Astrocyte of the cerebellum (primary cell): ENCODE measurements around the gene TXNDC11.

ENCODE experiments used
- DNase-seq: peaks from one replicate; pipeline ENCODE4 v3.0.0-alpha.2; 2011; ENCODE audit warnings: low read depth
- H3K4me3 ChIP-seq: 2 replicates; pipeline ENCODE4 v1.5.1; 2011; ENCODE audit warnings: mild to moderate bottlenecking, low read depth, low read length, moderate library complexity
- in situ Hi-C: cut with HindIII; loops from 2 replicates; pipeline ENCODE4 v1.10.0; 2017; ENCODE audit warnings: low sequenced_read_pairs
- TF ChIP-seq, protein P1 (sequence below): IDR thresholded peaks from 2 replicates; pipeline ENCODE4 v1.5.1; 2012; ENCODE audit warnings: low read length, low read depth, moderate library complexity, mild to moderate bottlenecking; ENCODE audit errors: missing control alignments

Gene TXNDC11

DNA sequence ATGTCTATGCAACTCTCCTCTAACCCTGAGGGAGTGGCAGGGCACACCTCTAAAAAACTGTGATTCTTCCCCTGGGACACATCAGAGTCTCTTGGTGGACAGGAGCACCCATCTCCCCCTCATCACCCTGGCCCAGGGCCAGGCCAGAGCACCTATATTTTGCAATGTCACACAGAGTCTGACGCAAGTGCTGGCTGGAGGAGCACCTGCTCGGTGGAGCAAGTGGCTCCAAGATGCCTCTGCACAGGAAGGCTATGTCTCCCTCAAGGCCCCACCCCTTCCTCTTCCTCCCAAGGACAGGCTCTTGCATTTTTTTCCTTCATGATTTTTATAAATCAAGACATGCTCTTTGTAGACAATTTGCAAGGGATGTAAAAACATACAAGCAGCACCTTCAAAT is 61.1 kb downstream of the TXNDC11 start:
- no peak for DNase-seq
- TF ChIP-seq, protein P1, sequence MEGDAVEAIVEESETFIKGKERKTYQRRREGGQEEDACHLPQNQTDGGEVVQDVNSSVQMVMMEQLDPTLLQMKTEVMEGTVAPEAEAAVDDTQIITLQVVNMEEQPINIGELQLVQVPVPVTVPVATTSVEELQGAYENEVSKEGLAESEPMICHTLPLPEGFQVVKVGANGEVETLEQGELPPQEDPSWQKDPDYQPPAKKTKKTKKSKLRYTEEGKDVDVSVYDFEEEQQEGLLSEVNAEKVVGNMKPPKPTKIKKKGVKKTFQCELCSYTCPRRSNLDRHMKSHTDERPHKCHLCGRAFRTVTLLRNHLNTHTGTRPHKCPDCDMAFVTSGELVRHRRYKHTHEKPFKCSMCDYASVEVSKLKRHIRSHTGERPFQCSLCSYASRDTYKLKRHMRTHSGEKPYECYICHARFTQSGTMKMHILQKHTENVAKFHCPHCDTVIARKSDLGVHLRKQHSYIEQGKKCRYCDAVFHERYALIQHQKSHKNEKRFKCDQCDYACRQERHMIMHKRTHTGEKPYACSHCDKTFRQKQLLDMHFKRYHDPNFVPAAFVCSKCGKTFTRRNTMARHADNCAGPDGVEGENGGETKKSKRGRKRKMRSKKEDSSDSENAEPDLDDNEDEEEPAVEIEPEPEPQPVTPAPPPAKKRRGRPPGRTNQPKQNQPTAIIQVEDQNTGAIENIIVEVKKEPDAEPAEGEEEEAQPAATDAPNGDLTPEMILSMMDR = no peak
- in situ Hi-C loops = no loop called here
- no peak overlapping the region for H3K4me3 ChIP-seq

DNA sequence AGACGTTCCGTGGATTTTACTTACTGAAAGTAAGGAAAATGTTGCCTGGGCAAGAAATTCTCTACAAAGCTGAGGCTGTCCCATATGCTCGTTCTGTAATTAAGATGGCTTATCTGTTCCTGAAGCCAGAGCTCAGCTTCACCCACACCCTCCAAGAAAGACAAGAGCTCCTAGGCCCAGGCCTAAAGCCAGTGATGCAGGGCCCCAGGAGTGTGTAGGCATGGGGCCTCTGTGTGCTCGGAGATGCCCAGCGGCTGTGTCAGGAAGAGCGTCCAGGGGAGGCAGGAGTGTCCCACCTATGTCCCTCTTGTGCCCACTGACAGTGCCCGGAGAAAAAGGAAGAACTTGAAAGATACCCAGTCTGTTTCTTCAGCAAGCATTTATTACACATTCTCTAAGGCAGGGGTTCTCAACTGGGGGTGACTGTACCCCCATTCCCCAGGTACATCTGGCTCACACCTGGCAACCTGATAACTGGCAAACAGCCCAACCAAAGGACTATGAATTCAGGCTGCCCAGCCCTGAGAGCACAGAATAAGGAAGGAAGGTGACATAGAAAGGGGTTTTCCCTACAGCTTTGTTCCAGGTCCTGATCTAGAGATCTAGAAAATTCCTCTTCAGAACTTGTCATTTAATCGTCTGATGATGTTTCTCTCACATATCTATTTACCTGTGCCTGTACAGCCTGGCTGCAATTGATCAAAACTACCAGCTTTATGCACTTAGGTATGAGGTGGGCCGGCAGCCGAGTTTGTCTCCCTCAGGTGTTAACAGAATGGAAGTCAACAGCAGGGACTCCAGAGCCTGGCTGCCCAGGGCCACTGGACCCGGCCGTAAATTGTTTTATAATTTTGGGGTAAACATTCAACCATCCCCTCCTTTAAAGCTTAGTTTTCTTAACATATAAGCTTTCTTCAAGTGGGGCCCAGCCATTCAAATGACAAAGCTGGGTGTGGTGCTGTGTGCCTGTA is 62.4 kb downstream of the TXNDC11 start:
- no peak for DNase-seq
- TF ChIP-seq, protein P1 = no peak
- in situ Hi-C loops = no loop called here
- H3K4me3 ChIP-seq = no peak overlapping the region

DNA sequence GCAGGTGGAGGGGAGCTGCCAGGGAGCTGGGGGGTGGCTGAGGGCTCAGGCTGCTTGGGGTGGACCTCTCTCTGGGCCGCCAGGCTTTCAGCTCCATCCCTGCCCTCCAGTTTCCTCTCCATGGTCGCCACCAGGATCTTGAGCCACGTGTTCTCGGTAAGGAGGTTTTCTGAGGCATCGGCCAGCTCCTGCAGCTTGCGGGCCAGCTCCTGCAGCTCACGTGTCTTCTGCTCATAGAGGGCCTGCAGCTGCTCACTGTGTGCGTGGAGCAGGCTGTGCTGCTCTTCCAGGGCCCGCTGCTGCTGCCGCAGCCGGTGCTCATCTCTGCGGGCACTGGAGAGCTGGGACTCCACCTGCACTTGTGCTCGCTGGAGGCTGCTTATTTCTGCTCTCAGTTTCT is 63.4 kb downstream of the TXNDC11 start:
- in situ Hi-C loops = no loop called here
- no peak for DNase-seq
- H3K4me3 ChIP-seq = no peak overlapping the region
- TF ChIP-seq, protein P1 = no peak

DNA sequence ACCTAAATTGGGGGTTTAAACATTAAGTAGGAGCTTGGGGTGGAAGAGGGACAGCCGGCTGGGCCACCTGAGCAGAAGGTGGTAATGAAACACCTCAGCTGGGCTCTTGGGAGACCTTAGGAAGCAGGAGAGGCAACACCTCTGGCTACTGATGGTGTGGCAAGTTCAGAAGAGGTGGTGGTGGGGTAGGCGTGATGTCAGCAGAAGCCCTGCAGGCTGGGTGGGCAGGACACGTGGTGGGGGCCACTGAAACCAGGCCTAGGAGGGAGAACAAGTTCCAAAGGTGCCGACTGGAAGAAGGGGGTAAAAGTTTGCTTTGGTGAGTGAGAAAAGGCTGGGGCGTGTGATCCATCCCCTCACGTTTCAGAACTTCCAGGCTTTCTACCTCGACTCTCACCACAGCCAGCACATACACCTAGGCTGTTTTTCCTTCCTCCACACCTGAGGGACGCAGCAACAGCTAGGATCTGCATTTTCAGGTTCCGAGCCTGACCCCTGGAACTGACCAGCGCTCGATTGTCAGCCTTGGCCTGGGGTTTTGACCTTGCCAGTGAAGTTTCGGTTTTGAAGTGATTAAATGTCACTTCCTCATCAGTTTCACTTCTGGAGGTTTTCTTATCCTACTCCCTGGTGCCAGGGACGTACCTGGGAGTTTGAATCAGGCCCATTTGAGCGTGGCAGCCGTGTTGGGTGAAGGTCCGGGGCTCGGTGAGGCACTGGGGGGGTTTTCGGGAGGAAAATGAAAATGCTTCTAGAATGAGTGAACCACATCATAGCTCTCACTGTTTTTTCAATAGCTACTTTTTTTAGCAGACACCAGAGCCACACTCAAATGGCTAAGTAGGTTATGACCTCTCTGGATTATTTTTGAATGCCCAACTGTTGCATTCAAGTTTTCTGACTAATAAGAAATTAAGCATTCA is 64.4 kb downstream of the TXNDC11 start:
- in situ Hi-C loops = no loop called here
- no peak for DNase-seq
- TF ChIP-seq, protein P1 = no peak
- H3K4me3 ChIP-seq = no peak overlapping the region

DNA sequence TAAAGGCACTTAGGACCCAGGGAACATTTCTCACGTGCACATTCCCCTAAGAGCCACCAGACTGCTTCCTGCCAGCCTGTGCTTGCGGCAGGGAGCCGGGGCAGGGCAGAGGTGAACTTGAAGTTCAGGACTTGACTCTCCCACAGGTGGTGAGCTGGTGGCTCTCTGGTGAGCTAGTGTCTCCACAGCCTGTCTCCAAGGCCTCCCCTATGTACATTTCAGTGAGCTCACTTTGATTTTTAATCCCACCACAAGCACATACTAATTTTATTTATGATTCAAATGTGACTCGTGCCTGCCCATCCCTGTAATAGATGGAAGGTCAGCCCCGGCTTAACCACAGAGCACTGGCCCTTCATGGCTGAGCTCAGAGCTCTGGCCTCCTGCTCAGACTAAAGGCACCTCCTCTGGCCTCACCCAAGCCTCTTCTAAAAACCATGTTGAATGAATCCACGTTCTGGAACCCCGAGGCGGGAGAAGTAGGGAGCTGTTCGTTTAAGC is 65.2 kb downstream of the TXNDC11 start:
- TF ChIP-seq, protein P1 = no peak
- in situ Hi-C loops = no loop called here
- no peak overlapping the region for H3K4me3 ChIP-seq
- no peak for DNase-seq

DNA sequence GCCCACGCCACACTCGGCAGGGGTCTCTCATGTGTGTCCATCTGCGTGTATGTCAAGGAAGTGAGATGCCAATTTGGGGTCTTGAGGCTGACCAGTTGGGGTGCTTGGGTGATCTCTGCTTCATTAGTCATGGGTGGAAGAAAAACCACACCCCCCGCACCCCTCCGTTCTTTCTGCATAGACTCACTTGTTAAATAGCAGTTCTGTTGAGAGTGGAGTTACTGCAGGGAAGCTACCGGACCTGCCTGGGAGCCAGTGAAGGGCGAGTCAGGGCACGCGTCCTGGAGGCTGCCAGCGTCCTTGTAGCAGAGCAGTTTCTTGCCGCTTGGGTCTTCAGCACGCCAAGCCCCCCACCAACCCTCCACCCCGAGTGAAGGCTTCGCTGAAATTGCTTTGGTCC is 65.9 kb downstream of the TXNDC11 start:
- TF ChIP-seq, protein P1 = no peak
- no peak overlapping the region for H3K4me3 ChIP-seq
- no peak for DNase-seq
- in situ Hi-C loops = no loop called here
